ENCODE results near the gene KCNQ1. TPM values are rescaled to one million over a fixed set of nuclear protein-coding genes. Genes with fewer than 3 reads are reported as not detected.
A peak's percentile ranks its signal among the peaks of the same experiment; 100 is the strongest.

KCNQ1 gene
- total RNA-seq, 1 experiment from 2014 or later = 2.5 TPM

- TF ChIP-seq SOX15 (CRISPR knock-in tag; IDR thresholded peaks at IDR 0.05) = no peak
- no peak for TF ChIP-seq FOXP4 (CRISPR knock-in tag; IDR thresholded peaks at IDR 0.05)
Measured at GRCh38 chr11:2552210-2552609, 107.4 kb downstream of the KCNQ1 start (continued).

GRCh38 chr11:2553198-2553597 is 108.4 kb downstream of the KCNQ1 start:
- CTCF ChIA-PET = no interaction called here
- no peak for TF ChIP-seq NFYB (CRISPR knock-in tag; conservative IDR thresholded peaks at IDR 0.05; ENCODE audit: low read depth)
- no peak for TF ChIP-seq PREB (CRISPR knock-in tag; IDR thresholded peaks at IDR 0.05; ENCODE audit: borderline replicate concordance)
- no peak for TF ChIP-seq FOXP1 (CRISPR knock-in tag; IDR thresholded peaks at IDR 0.05; ENCODE audit: borderline replicate concordance)
- TF ChIP-seq IRF2 (CRISPR knock-in tag; IDR thresholded peaks at IDR 0.05; ENCODE audit: borderline replicate concordance, low read depth) = no peak
- no peak for TF ChIP-seq MYBL2 (CRISPR knock-in tag; IDR thresholded peaks at IDR 0.05)
- TF ChIP-seq ESRRA (CRISPR knock-in tag; IDR thresholded peaks at IDR 0.05; ENCODE audit: borderline replicate concordance) = no peak
- no peak for TF ChIP-seq ZNF232 (CRISPR knock-in tag; IDR thresholded peaks at IDR 0.05)
- no peak for TF ChIP-seq MXD4 (CRISPR knock-in tag; IDR thresholded peaks at IDR 0.05; ENCODE audit: borderline replicate concordance)
- no peak for TF ChIP-seq KAT7 (CRISPR knock-in tag; IDR thresholded peaks at IDR 0.05; ENCODE audit: borderline replicate concordance)

GRCh38 chr11:2553886-2554285 is 109.1 kb downstream of the KCNQ1 start:
- Mint-ChIP-seq H3K36me3 (peaks cover 7% of the 10 kb centered on the region), H3K27ac (no peak overlapping the region), H3K4me1 (peaks cover 3% of the 10 kb centered on the region; the same call in 1 of the 2 replicates), H3K4me3 (no peak overlapping the region), H3K9me3 (peaks cover 17% of the 10 kb centered on the region), H3K27me3 (ENCODE audit: low read depth) (peaks cover 95% of the 10 kb centered on the region)
- ChIA-PET CTCF (interaction anchor here (0.7 to 0.8 kb wide), 2 partner anchors 21 to 318 kb away, joined by 3 to 4 read pairs; no protein-coding TSS in a partner anchor), POLR2A (interaction anchor here (1.0 kb wide), 1 partner anchor 20 kb away, joined by 3 read pairs; no protein-coding TSS in a partner anchor)
- no peak for TF ChIP-seq ZNF317 (CRISPR knock-in tag; IDR thresholded peaks at IDR 0.05; ENCODE audit: borderline replicate concordance, low read depth)
- no peak for TF ChIP-seq RORB (CRISPR knock-in tag; IDR thresholded peaks at IDR 0.05)
- DNase-seq (ENCODE audit: low spot score) (no peak), ATAC-seq (no peak)

More at GRCh38 chr11:2553198-2553597, 108.4 kb downstream of the KCNQ1 start:
- Mint-ChIP-seq H3K27me3 (ENCODE audit: low read depth) (peaks cover 96% of the 10 kb centered on the region), H3K4me1 (peaks cover 3% of the 10 kb centered on the region; the same call in 1 of the 2 replicates), H3K36me3 (peaks cover 7% of the 10 kb centered on the region), H3K4me3 (no peak overlapping the region), H3K9me3 (peaks cover 16% of the 10 kb centered on the region), H3K27ac (no peak overlapping the region)
- POLR2A ChIA-PET = no interaction called here
- DNase-seq (ENCODE audit: low spot score) (no peak), ATAC-seq (no peak)

- H3K4me1 Mint-ChIP-seq = peaks cover 3% of the 10 kb centered on the region; the same call in 1 of the 2 replicates
- no peak overlapping the region for H3K27ac Mint-ChIP-seq
- H3K9me3 Mint-ChIP-seq = peaks cover 17% of the 10 kb centered on the region
- DNase-seq (ENCODE audit: low spot score) = peak; percentile 7
- H3K4me3 Mint-ChIP-seq = no peak overlapping the region
- peaks cover 7% of the 10 kb centered on the region for H3K36me3 Mint-ChIP-seq
- POLR2A ChIA-PET = interaction anchor here (1.0 kb wide), 1 partner anchor 19 kb away, joined by 3 read pairs; no protein-coding TSS in a partner anchor
- CTCF ChIA-PET = interaction anchor here (0.7 to 2.9 kb wide), 3 partner anchors 22 to 337 kb away, joined by 3 to 7 read pairs (median 4); no protein-coding TSS in a partner anchor
- H3K27me3 Mint-ChIP-seq (ENCODE audit: low read depth) = peaks cover 97% of the 10 kb centered on the region
- no peak for ATAC-seq
- TF ChIP-seq ARID4B (CRISPR knock-in tag; IDR thresholded peaks at IDR 0.05; ENCODE audit: borderline replicate concordance) = no peak
- no peak for TF ChIP-seq NFATC4 (CRISPR knock-in tag; IDR thresholded peaks at IDR 0.05)
- TF ChIP-seq FOXK1 (CRISPR knock-in tag; IDR thresholded peaks at IDR 0.05) = no peak
- TF ChIP-seq ZNF281 (CRISPR knock-in tag; IDR thresholded peaks at IDR 0.05) = no peak
Measured at GRCh38 chr11:2554338-2555207, 109.8 kb downstream of the KCNQ1 start.

Measured in WTC11 (cell line).